GM19397 (cell line): ENCODE data around the gene CLCF1.
"Not testable (repeated sequence)": the region's sequence is repeated elsewhere in the genome, so short reads cannot be mapped to it uniquely, and the experiment has no call there.

Source experiments
- ATAC-seq: cut with Tn5 transposase; IDR thresholded peaks from one replicate; pipeline ENCODE4 v1.9.1; 2021; ENCODE audit warnings: mild to moderate bottlenecking, moderate library complexity; ENCODE audit not compliant: unreplicated experiment

The CLCF1 gene

GRCh38 chr11:67409261-67409666 lies 35.9 kb upstream of the CLCF1 start:
- peak; percentile 59 for ATAC-seq

- no peak for ATAC-seq
Measured at GRCh38 chr11:67408437-67409200, 35.2 kb upstream of the CLCF1 start.

- ATAC-seq, result no peak
Measured at GRCh38 chr11:67407688-67408163, 34.3 kb upstream of the CLCF1 start.

- ATAC-seq, result no peak
Measured at GRCh38 chr11:67406969-67407687, 33.7 kb upstream of the CLCF1 start.

GRCh38 chr11:67406420-67406968 lies 33.1 kb upstream of the CLCF1 start:
- ATAC-seq, result no peak

- no peak for ATAC-seq
Measured at GRCh38 chr11:67405688-67406339, 32.4 kb upstream of the CLCF1 start.

GRCh38 chr11:67405196-67405567 lies 31.8 kb upstream of the CLCF1 start:
- ATAC-seq, result no peak

GRCh38 chr11:67404515-67405195 lies 31.3 kb upstream of the CLCF1 start:
- ATAC-seq, result no peak

GRCh38 chr11:67403085-67403484 lies 29.7 kb upstream of the CLCF1 start:
- not testable (repeated sequence) for ATAC-seq

GRCh38 chr11:67402192-67402839 lies 28.9 kb upstream of the CLCF1 start:
- ATAC-seq, result not testable (repeated sequence)

- peak; percentile 69 for ATAC-seq
Measured at GRCh38 chr11:67401495-67402191, 28.2 kb upstream of the CLCF1 start, which contains the start of gene PPP1CA. PPP1CA (minus strand) TSS chr11:67401858; CDS start chr11:67401782, 76 bp downstream.

- ATAC-seq, result no peak
Measured at GRCh38 chr11:67400942-67401494, 27.6 kb upstream of the CLCF1 start.

- no peak for ATAC-seq
Measured at GRCh38 chr11:67400251-67400941, 27.0 kb upstream of the CLCF1 start.

- ATAC-seq, result no peak
Measured at GRCh38 chr11:67398661-67399563, 25.5 kb upstream of the CLCF1 start.

GRCh38 chr11:67397986-67398660 lies 24.7 kb upstream of the CLCF1 start:
- no peak for ATAC-seq

- no peak for ATAC-seq
Measured at GRCh38 chr11:67397536-67397935, 24.1 kb upstream of the CLCF1 start.
